IMR-90 (cell line): Measurements from ENCODE around the gene IL19. TPM values are rescaled to one million over a fixed set of nuclear protein-coding genes. Genes with fewer than 3 reads are reported as not detected.
A peak's percentile ranks its signal among the peaks of the same experiment; 100 is the strongest.

Source experiments
- ATAC-seq: fragments of 200-7000 bp; cut with Tn5 transposase; 2 replicates; pipeline ENCODE4 v1.9.1; 2020; ENCODE audit warnings: low read depth, mild to moderate bottlenecking, moderate library complexity
- BruUV-seq: library from RNA; stranded (reverse); fragments of 400-500 nt; replicated peaks from 2 replicates; lab custom pipeline; 2021; lab: Mats Ljungman, UMichigan
- CTCF ChIA-PET: fragments of 300-600 bp; formaldehyde crosslinking; extraction: SDS; loops from one replicate; lab custom pipeline; 2021; ENCODE audit warnings: antibody characterized with exemption; lab: Yijun Ruan, JAX
- POLR2A ChIA-PET: fragments of 300-600 bp; sonication (Branson Sonifier 250); formaldehyde crosslinking; loops from one replicate; lab custom pipeline; 2022; ENCODE audit warnings: antibody characterized with exemption; ENCODE audit not compliant: unreplicated experiment; lab: Charles Lee
- DNase-seq: peaks from one replicate; pipeline ENCODE4 v3.0.0; 2013
- H2AFZ ChIP-seq: replicated peaks from 2 replicates; pipeline ENCODE3; 2013; ENCODE audit warnings: low read length, mild to moderate bottlenecking; ENCODE audit not compliant: poor library complexity
- H2AK5ac ChIP-seq: 2 replicates; pipeline ENCODE4 v1.6.1; 2013; ENCODE audit warnings: low read depth, low read length, inconsistent platforms
- H2AK9ac ChIP-seq: replicated peaks from 2 replicates; pipeline ENCODE3; 2013; ENCODE audit warnings: mild to moderate bottlenecking, low read depth, low read length, moderate library complexity; ENCODE audit not compliant: poor library complexity
- H2BK120ac ChIP-seq: 2 replicates; pipeline ENCODE4 v1.6.1; 2013; ENCODE audit warnings: low read depth, low read length, inconsistent platforms
- H2BK15ac ChIP-seq: 3 replicates; pipeline ENCODE4 v1.6.1; 2013; ENCODE audit warnings: low read depth, low read length, inconsistent platforms
- H2BK20ac ChIP-seq: 2 replicates; pipeline ENCODE4 v1.6.1; 2013; ENCODE audit warnings: low read depth, mild to moderate bottlenecking, inconsistent platforms, low read length, moderate library complexity
- H2BK5ac ChIP-seq: 2 replicates; pipeline ENCODE4 v1.6.1; 2013; ENCODE audit warnings: mild to moderate bottlenecking, low read depth, low read length, inconsistent platforms; ENCODE audit not compliant: poor library complexity, severe bottlenecking
- H3K14ac ChIP-seq: replicated peaks from 2 replicates; pipeline ENCODE4 v1.6.1; 2013; ENCODE audit warnings: low read depth, low read length, inconsistent platforms
- H3K18ac ChIP-seq: 2 replicates; pipeline ENCODE4 v1.6.1; 2013; ENCODE audit warnings: low read depth, low read length, control low read depth
- H3K23ac ChIP-seq: 2 replicates; pipeline ENCODE4 v1.6.1; 2013; ENCODE audit warnings: low read depth, low read length, inconsistent platforms
- H3K27ac ChIP-seq: 2 replicates; pipeline ENCODE4 v1.5.1; 2013; ENCODE audit warnings: mild to moderate bottlenecking, control low read depth, low read length; ENCODE audit not compliant: insufficient read depth
- H3K27me3 ChIP-seq: 2 replicates; pipeline ENCODE4 v1.6.1; 2013; ENCODE audit warnings: low read length; ENCODE audit not compliant: control insufficient read depth, insufficient read depth
- H3K36me3 ChIP-seq: 2 replicates; pipeline ENCODE4 v1.6.1; 2013; ENCODE audit warnings: low read length, mixed read lengths; ENCODE audit not compliant: control insufficient read depth, insufficient read depth
- H3K4ac ChIP-seq: 2 replicates; pipeline ENCODE4 v1.6.1; 2013; ENCODE audit warnings: low read depth, low read length, inconsistent platforms
- H3K4me1 ChIP-seq: 2 replicates; pipeline ENCODE4 v1.6.1; 2013; ENCODE audit warnings: low read length, mixed read lengths; ENCODE audit not compliant: control insufficient read depth, insufficient read depth
- H3K4me2 ChIP-seq: 2 replicates; pipeline ENCODE4 v1.6.1; 2013; ENCODE audit warnings: low read depth, mild to moderate bottlenecking, control low read depth, low read length, moderate library complexity
- H3K4me3 ChIP-seq: 2 replicates; pipeline ENCODE4 v1.5.1; 2013; ENCODE audit warnings: low read depth, mild to moderate bottlenecking, control low read depth, low read length, moderate library complexity; ENCODE audit not compliant: insufficient read depth
- H3K56ac ChIP-seq: 2 replicates; pipeline ENCODE4 v1.6.1; 2013; ENCODE audit warnings: low read length, inconsistent platforms; ENCODE audit not compliant: insufficient read depth; ENCODE audit errors: extremely low read depth
- H3K79me1 ChIP-seq, 2 experiments: 2 replicates each; pipeline ENCODE4 v1.6.1; 2013; ENCODE audit warnings: low read length in 2 of 2, inconsistent platforms in 1 of 2, low read depth in 1 of 2
- H3K9ac ChIP-seq: 2 replicates; pipeline ENCODE4 v1.6.1; 2013; ENCODE audit warnings: low read depth, low read length, control low read depth
- H3K9me1 ChIP-seq: 2 replicates; pipeline ENCODE4 v1.6.1; 2013; ENCODE audit warnings: low read length, inconsistent platforms; ENCODE audit not compliant: insufficient read depth
- H3K9me3 ChIP-seq: 2 replicates; pipeline ENCODE4 v1.6.1; 2013; ENCODE audit warnings: low read length; ENCODE audit not compliant: control insufficient read depth, insufficient read depth
- H4K20me1 ChIP-seq: 2 replicates; pipeline ENCODE4 v1.6.1; 2013; ENCODE audit warnings: low read length, inconsistent platforms; ENCODE audit not compliant: insufficient read depth
- H4K5ac ChIP-seq: 2 replicates; pipeline ENCODE4 v1.6.1; 2013; ENCODE audit warnings: mild to moderate bottlenecking, low read depth, low read length, control low read depth
- H4K8ac ChIP-seq, 2 experiments: 2 replicates each; pipeline ENCODE4 v1.6.1; 2013; ENCODE audit warnings: low read depth in 2 of 2, low read length in 2 of 2, control low read depth in 1 of 2, inconsistent platforms in 1 of 2
- H4K91ac ChIP-seq: 2 replicates; pipeline ENCODE4 v1.6.1; 2013; ENCODE audit warnings: low read depth, low read length, inconsistent platforms; ENCODE audit not compliant: insufficient read depth
- FOS ChIP-seq: fragments of 150-350 bp; IDR thresholded peaks from 2 replicates; pipeline ENCODE4 v1.6.1; 2016; ENCODE audit warnings: low read depth, low read length
- RFX5 ChIP-seq: IDR thresholded peaks from 2 replicates; pipeline ENCODE4 v1.8.0; 2012; ENCODE audit warnings: low read depth, mild to moderate bottlenecking, low read length, moderate library complexity
- WGBS, 2 experiments: methylation state at CpG; one replicate each; pipeline versions ENCODE4 v1.1.5 to v1.1.7; 2013; ENCODE audit warnings: missing lambda C conversion rate in 2 of 2; ENCODE audit not compliant: insufficient read length in 1 of 2; ENCODE audit errors: extremely low coverage in 2 of 2; 5-methylcytosine and 5-hydroxymethylcytosine counted together
- dilution Hi-C: fragments of 300-500 bp; cut with HindIII; formaldehyde crosslinking; loops from one replicate; pipeline ENCODE4 v1.14.3; 2018; ENCODE audit warnings: low sequenced_read_pairs; ENCODE audit not compliant: unreplicated experiment
- in situ Hi-C: fragments of 300-500 bp; cut with MboI; formaldehyde crosslinking; loops from 3 replicates; pipeline ENCODE4 v1.14.3; 2019; ENCODE audit warnings: low sequenced_read_pairs, inconsistent platforms, mixed read lengths
- intact Hi-C: fragments of 100-400 bp; cut with micrococcal nuclease; formaldehyde crosslinking; loops from 2 replicates; pipeline ENCODE4 v1.10.0; 2022
- polyA plus RNA-seq, 3 experiments: library from polyadenylated mRNA; depleted of rRNA; stranded (reverse); fragments of >200 nt; gene quantifications; 2 replicates each; pipeline ENCODE4 v1.2.3, GENCODE V29; 2012; ENCODE audit warnings: low replicate concordance in 1 of 3
- total RNA-seq: library from RNA; depleted of rRNA; stranded (reverse); fragments of >200 nt; gene quantifications from 2 replicates; pipeline ENCODE4 v1.2.3, GENCODE V29; 2012

Gene IL19
- total and polyA plus RNA-seq, 2 of the 4 experiments (the other 2 are of a cell fraction) = not detected

DNA sequence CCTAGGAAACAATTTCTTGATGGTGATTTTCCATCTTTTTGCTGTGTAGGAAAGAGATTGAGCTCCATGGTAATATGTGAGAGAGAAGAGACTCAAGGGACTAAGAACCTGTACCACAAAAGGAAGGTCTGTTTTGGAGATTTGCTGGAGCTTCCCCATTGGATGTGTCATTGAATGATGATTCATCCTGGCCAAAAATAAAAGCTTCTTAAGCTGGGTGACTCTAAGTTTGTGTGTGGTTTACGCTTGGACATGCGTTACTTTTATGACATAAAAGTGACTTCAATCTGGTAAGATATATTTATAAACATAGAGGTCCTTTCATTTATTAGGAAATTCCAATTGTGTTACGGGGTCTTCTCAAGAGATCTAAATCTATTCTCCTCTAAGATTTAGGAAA is 17.4 kb upstream of the IL19 start:
- ATAC-seq = peak; percentile 57
- no peaks in the 10 kb centered on the region for H3K36me3 ChIP-seq
- no peak overlapping the region for H3K14ac ChIP-seq
- H2BK15ac ChIP-seq = no peak overlapping the region
- H3K23ac ChIP-seq = no peak overlapping the region
- H2AK5ac ChIP-seq = no peak overlapping the region
- H3K4ac ChIP-seq = peak overlapping the region; percentile 11; the same call in 1 of the 2 replicates
- H3K56ac ChIP-seq = no peak overlapping the region
- no peak overlapping the region for H4K5ac ChIP-seq
- no peak overlapping the region for H2AK9ac ChIP-seq
- peak overlapping the region in 1 of 2 experiments; percentile 2; a peak in 1 of 4 replicates for H4K8ac ChIP-seq
- H3K27ac ChIP-seq = no peak overlapping the region
- H2BK20ac ChIP-seq = no peak overlapping the region
- H2BK5ac ChIP-seq = no peak overlapping the region
- H4K20me1 ChIP-seq = no peaks in the 10 kb centered on the region
- intact Hi-C loops = loop anchor here (10.0 kb wide), 1 partner anchor 322 kb away; no protein-coding TSS in a partner anchor
- no peaks in the 10 kb centered on the region for H3K79me1 ChIP-seq
- TF ChIP-seq FOS (peak; percentile 53), RFX5 (no peak)
- H3K4me1 ChIP-seq = peaks cover 1% of the 10 kb centered on the region; the same call in 1 of the 2 replicates
- H3K4me2 ChIP-seq = no peak overlapping the region
- no CpG with 5 or more reads among the region's 3 CpGs for WGBS, 2 experiments
- peak; percentile 84 for DNase-seq
- H3K27me3 ChIP-seq = no peaks in the 10 kb centered on the region
- H2BK120ac ChIP-seq = no peak overlapping the region
- H4K91ac ChIP-seq = no peak overlapping the region
- POLR2A ChIA-PET = interaction anchor here (0.5 kb wide), 1 partner anchor 114 kb away, joined by 9 read pairs; no protein-coding TSS in a partner anchor
- H3K9ac ChIP-seq = no peak overlapping the region
- H3K4me3 ChIP-seq = no peak overlapping the region
- no peak overlapping the region for H2AFZ ChIP-seq
- CTCF ChIA-PET = interaction anchor here (1.3 kb wide), 1 partner anchor 9 kb away, joined by 5 read pairs; no protein-coding TSS in a partner anchor
- peaks cover 14% of the 10 kb centered on the region for H3K9me1 ChIP-seq
- in situ Hi-C loops = no loop called here
- BruUV-seq = no TSS peak
- no peak overlapping the region for H3K18ac ChIP-seq
- dilution Hi-C loops = no loop called here
- H3K9me3 ChIP-seq = no peaks in the 10 kb centered on the region; the same call in 1 of the 2 replicates
